Activated CD4-positive, alpha-beta T cell treated with anti-CD3 and anti-CD28 coated beads, Interleukin-2, amount 10 ng/mL, durations not matched to agents 24 days and 14 days (primary cell): ENCODE measurements around the gene RBM8A. TPM values are rescaled to one million over a fixed set of nuclear protein-coding genes. Genes with fewer than 3 reads are reported as not detected.

ENCODE experiments used
- DNase-seq: peaks from one replicate; pipeline ENCODE4 v3.0.0; 2022
- H3K27ac Mint-ChIP-seq: one replicate; pipeline ENCODE4 v1.8.0; 2022; ENCODE audit warnings: mild to moderate bottlenecking, mixed read lengths
- H3K27me3 Mint-ChIP-seq: one replicate; pipeline ENCODE4 v1.8.0; 2022; ENCODE audit warnings: mixed read lengths
- H3K36me3 Mint-ChIP-seq: one replicate; pipeline ENCODE4 v1.8.0; 2022; ENCODE audit warnings: low read depth, mild to moderate bottlenecking, mixed read lengths
- H3K4me1 Mint-ChIP-seq: one replicate; pipeline ENCODE4 v1.8.0; 2021; ENCODE audit warnings: mixed read lengths
- H3K4me3 Mint-ChIP-seq: one replicate; pipeline ENCODE4 v1.8.0; 2022; ENCODE audit warnings: mild to moderate bottlenecking, moderate library complexity, mixed read lengths
- H3K9me3 Mint-ChIP-seq: one replicate; pipeline ENCODE4 v1.8.0; 2021; ENCODE audit warnings: mixed read lengths
- intact Hi-C: fragments of 100-400 bp; cut with micrococcal nuclease; formaldehyde crosslinking; loops from one replicate; pipeline ENCODE4 v1.15.1; 2023
- total RNA-seq: library from RNA; stranded (reverse); gene quantifications from 2 replicates; pipeline ENCODE4 v1.2.3, GENCODE V29; 2022

Gene RBM8A
- total RNA-seq, 1 donor from 2014 or later: 355 TPM

DNA sequence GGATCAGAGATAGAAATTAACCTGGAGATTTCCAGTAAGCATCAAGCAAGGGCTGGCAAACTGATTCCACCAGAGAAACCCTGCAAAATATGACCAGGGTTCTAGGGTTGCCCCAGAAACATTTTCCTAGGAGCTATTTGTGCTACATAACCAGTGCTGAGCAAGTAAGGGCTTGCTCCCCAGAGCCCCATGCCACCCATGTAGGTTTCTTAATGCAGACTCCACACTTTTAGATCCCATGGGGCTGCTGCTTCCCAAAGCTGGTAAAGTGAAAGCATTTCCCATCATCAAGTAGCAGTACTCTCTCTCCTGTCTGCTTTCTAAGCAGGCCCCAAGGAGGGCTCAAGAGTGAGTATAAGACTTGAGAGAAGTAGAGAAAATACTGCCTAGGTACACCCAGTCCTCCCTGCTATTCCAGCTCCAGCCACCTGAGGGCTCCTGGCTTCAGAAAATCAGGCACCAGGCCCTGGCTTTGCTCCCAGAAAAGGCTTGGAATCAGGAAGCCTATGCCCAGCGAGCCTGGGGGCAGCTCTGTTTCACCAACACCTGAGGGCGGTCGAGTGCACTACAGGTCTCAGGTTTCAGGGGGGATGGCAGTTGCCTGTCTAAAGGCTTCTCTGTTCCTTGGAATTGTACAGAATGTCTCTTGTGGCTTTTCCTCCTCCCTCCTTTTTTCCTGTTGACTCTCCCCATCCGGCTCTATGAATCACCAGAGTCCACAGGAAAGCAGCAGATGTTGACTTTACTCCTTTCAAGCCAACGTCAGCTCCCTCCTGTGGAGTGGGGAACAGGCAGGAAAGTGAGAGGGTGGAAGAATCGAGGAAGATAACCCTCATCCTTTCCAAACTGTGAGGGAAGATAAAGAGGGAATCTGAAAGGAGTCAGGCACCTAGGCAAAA lies 35.4 kb downstream of the RBM8A start:
- intact Hi-C loops: loop anchor here (2.0 kb wide), 2 partner anchors 19 to 121 kb away; partner anchors contain the start of gene ITGA10
- H3K4me1 Mint-ChIP-seq: peaks cover 4% of the 10 kb centered on the region
- no peaks in the 10 kb centered on the region for H3K36me3 Mint-ChIP-seq
- H3K9me3 Mint-ChIP-seq: no peaks in the 10 kb centered on the region
- H3K4me3 Mint-ChIP-seq: no peak overlapping the region
- peaks cover 5% of the 10 kb centered on the region for H3K27me3 Mint-ChIP-seq
- H3K27ac Mint-ChIP-seq: no peak overlapping the region
- peak; percentile 87 for DNase-seq

DNA sequence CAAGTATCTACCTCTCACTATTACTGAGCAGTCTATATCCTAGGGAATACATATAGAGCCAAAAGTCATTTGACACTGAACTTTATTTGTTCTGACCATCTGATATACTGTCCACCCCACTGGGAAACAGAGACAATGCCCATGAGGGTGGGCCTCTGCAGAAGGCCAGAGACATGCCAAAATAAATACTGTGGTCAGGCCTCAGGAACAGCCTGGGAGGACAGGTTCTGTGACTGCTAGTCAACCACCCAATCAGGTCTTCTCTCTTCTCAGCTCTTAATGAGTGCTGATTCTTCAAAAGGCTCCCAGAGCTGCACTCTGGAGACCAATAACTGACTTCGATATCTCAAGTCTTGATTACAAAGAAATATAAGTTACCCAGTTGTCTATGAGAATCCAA lies 36.1 kb downstream of the RBM8A start:
- no peaks in the 10 kb centered on the region for H3K36me3 Mint-ChIP-seq
- no peak overlapping the region for H3K4me3 Mint-ChIP-seq
- peaks cover 6% of the 10 kb centered on the region for H3K27me3 Mint-ChIP-seq
- intact Hi-C loops: loop anchor here (2.0 kb wide), 2 partner anchors 20 to 122 kb away; partner anchors contain the start of gene ITGA10
- no peaks in the 10 kb centered on the region for H3K9me3 Mint-ChIP-seq
- H3K4me1 Mint-ChIP-seq: peaks cover 8% of the 10 kb centered on the region
- DNase-seq: no peak
- no peak overlapping the region for H3K27ac Mint-ChIP-seq

GRCh38 chr1:145889722-145890121 lies 37.6 kb downstream of the RBM8A start:
- Mint-ChIP-seq H3K36me3 (no peaks in the 10 kb centered on the region), H3K27ac (no peak overlapping the region), H3K4me3 (no peak overlapping the region), H3K9me3 (no peaks in the 10 kb centered on the region), H3K27me3 (peaks cover 15% of the 10 kb centered on the region), H3K4me1 (peaks cover 19% of the 10 kb centered on the region)
- intact Hi-C loops: loop anchor here (2.0 kb wide), 2 partner anchors 21 to 123 kb away; partner anchors contain the start of gene ITGA10
- DNase-seq: no peak

DNA sequence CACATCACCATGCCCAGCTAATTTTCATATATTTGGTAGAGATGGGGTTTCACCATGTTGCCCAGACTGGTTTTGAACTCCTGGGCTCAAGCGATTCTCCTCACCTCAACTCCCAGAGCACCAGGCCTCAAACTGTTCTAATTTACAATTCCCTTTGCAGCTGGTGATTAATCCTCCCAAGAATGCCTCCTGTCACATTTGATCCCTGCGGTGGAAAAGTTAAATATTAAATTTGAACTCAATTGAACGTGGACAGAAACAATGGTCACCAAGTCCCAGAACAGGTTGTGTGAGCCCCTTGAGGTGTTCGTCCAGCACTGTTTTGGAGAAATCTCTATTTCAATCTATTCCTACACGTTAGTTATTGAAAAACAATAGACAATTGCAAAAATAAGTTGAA lies 39.7 kb downstream of the RBM8A start:
- H3K27ac Mint-ChIP-seq: no peak overlapping the region
- peaks cover 30% of the 10 kb centered on the region for H3K27me3 Mint-ChIP-seq
- peaks cover 20% of the 10 kb centered on the region for H3K4me1 Mint-ChIP-seq
- no peak for DNase-seq
- no peaks in the 10 kb centered on the region for H3K36me3 Mint-ChIP-seq
- no peak overlapping the region for H3K4me3 Mint-ChIP-seq
- no peaks in the 10 kb centered on the region for H3K9me3 Mint-ChIP-seq
- intact Hi-C loops: no loop called here

DNA sequence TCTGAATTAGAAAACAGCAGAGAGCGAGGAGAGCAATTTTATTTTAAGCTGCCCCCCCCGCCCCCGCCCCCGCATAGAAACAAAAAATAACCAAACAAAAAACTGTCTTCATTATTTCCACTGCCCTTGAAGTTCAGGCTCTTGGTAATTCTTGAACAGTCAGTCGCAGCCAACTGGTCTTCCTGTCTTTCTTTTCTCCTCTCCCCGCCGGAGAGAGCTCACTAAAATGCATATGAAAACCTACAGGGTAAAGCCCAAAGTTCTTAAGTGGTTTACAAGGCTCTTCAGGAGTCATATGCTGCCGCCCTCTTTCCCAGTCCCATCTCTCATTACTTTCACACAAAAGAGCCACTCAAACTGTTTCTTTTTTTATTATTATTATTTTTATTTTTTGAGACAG lies 40.5 kb downstream of the RBM8A start:
- Mint-ChIP-seq H3K27ac (no peak overlapping the region), H3K4me3 (peak overlapping the region; percentile 62), H3K9me3 (no peaks in the 10 kb centered on the region), H3K4me1 (peaks cover 17% of the 10 kb centered on the region), H3K27me3 (peaks cover 31% of the 10 kb centered on the region), H3K36me3 (no peaks in the 10 kb centered on the region)
- no peak for DNase-seq
- intact Hi-C loops: no loop called here

DNA sequence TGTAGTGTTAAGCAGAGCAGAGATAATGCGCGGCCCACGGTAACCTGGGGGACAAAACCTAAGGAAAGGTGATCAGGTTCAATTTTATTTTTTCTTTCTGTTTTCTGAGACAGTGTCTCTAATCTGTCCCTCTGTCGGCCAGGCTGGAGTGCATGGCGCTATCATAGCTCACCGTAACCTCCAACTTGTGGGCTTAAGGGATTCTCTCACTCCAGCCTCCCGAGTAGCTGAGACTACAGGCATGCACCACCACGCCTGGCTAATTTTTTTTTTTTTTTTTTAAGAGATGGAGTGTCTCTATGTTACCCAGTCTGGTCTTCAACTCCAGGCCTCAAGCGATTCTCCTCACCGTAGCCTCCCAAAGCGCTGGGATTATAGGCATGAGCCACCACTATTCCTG lies 40.9 kb downstream of the RBM8A start:
- Mint-ChIP-seq H3K36me3 (no peaks in the 10 kb centered on the region), H3K4me3 (peak overlapping the region; percentile 87), H3K27ac (no peak overlapping the region), H3K9me3 (no peaks in the 10 kb centered on the region), H3K4me1 (peaks cover 17% of the 10 kb centered on the region), H3K27me3 (peaks cover 32% of the 10 kb centered on the region)
- no peak for DNase-seq
- intact Hi-C loops: no loop called here

GRCh38 chr1:145885738-145886287 lies 41.5 kb downstream of the RBM8A start, which contains the start of gene ANKRD35:
Gene ANKRD35 (minus strand): TSS chr1:145885866. CDS start chr1:145885758, 108 bp downstream.
- DNase-seq: peak; percentile 97
- no peaks in the 10 kb centered on the region for H3K9me3 Mint-ChIP-seq
- H3K27ac Mint-ChIP-seq: no peak within 1 kb of the TSS
- no peaks in the 10 kb centered on the region for H3K36me3 Mint-ChIP-seq
- peak within 1 kb of the TSS; percentile 87 for H3K4me3 Mint-ChIP-seq
- peaks cover 35% of the 10 kb centered on the region for H3K27me3 Mint-ChIP-seq
- H3K4me1 Mint-ChIP-seq: peaks cover 18% of the 10 kb centered on the region
- intact Hi-C loops: loop anchor here (1.0 to 2.0 kb wide), 3 partner anchors 14 to 33 kb away; partner anchors contain the start of genes PEX11B and PIAS3

- intact Hi-C loops: loop anchor here (1.0 to 2.0 kb wide), 3 partner anchors 12 to 34 kb away; partner anchors contain the start of genes PEX11B and PIAS3
- Mint-ChIP-seq H3K36me3 (no peaks in the 10 kb centered on the region), H3K4me1 (peaks cover 18% of the 10 kb centered on the region), H3K27me3 (peaks cover 35% of the 10 kb centered on the region), H3K27ac (no peak overlapping the region), H3K9me3 (no peaks in the 10 kb centered on the region), H3K4me3 (peak overlapping the region; percentile 87)
- DNase-seq: no peak
Measured at GRCh38 chr1:145884675-145885074, 42.6 kb downstream of the RBM8A start.

DNA sequence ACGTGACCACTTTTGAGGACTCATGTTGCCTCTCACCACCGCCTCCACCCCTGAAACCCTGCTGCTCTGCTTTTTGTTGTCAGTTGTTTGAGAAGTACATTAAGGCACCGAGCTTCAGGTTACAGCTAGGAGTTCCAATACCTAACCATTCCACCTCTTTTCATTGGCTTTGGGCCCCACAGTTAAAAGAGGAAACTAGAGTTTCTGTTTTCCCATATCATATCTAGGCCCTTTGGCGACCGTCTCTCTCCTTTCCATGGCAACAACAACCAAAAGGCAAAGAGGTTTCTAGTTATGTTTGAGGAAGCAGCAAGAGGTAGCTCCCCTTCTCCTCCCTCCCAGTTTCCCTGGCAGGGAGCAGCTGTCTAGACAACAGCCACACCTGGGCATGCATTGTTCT lies 47.5 kb downstream of the RBM8A start:
- no peaks in the 10 kb centered on the region for H3K9me3 Mint-ChIP-seq
- peaks cover 44% of the 10 kb centered on the region for H3K27me3 Mint-ChIP-seq
- H3K36me3 Mint-ChIP-seq: no peaks in the 10 kb centered on the region
- H3K4me1 Mint-ChIP-seq: peaks cover 6% of the 10 kb centered on the region
- DNase-seq: no peak
- H3K27ac Mint-ChIP-seq: no peak overlapping the region
- H3K4me3 Mint-ChIP-seq: no peak overlapping the region
- intact Hi-C loops: loop anchor here (2.0 kb wide), 1 partner anchor 59 kb away; no protein-coding TSS in a partner anchor

DNA sequence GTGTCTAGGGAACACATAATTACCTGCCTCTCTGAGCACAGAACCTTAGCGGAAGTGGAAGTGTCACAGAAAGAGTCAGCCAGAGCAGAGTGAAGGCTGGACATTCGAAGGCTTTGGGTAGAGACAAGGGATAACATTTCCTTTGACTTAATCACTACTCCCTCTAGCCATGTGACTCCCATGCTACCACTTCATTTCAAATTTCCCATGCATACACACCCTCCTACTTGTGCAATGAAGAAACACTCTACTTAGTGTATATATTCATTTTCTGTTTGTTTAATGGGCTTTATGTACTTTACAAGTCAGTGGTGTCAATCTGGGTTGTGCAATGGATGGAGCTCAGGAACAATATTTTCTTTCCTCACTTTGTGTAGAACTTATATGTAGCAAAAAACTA lies 48.6 kb downstream of the RBM8A start:
- DNase-seq: no peak
- H3K9me3 Mint-ChIP-seq: no peaks in the 10 kb centered on the region
- H3K27me3 Mint-ChIP-seq: peaks cover 38% of the 10 kb centered on the region
- no peak overlapping the region for H3K4me3 Mint-ChIP-seq
- H3K27ac Mint-ChIP-seq: no peak overlapping the region
- intact Hi-C loops: no loop called here
- peaks cover 5% of the 10 kb centered on the region for H3K4me1 Mint-ChIP-seq
- H3K36me3 Mint-ChIP-seq: no peaks in the 10 kb centered on the region

- Mint-ChIP-seq H3K27me3 (peaks cover 38% of the 10 kb centered on the region), H3K27ac (no peak overlapping the region), H3K4me3 (no peak overlapping the region), H3K9me3 (no peaks in the 10 kb centered on the region), H3K4me1 (peaks cover 6% of the 10 kb centered on the region), H3K36me3 (no peaks in the 10 kb centered on the region)
- intact Hi-C loops: no loop called here
- no peak for DNase-seq
Measured at GRCh38 chr1:145877923-145878486, 49.3 kb downstream of the RBM8A start.

DNA sequence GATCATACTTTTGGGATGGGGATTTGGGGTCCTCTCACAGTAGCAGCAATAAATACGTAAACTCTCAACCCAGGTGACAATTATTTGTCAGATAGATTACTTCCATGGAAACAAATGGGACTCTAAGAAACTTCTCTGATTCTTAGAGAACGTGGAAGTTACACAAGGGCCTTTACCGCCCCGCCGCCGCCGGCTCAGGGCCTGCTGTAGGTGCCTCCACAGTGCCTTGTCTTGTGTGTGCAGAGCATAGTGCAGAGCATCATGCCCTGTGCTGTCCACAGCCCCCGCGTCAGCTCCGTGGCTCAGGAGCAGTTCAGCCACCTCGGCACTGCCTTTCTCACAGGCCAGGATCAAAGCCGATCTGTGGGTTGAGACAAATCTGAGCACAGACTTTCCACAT lies 52.6 kb downstream of the RBM8A start:
- no peaks in the 10 kb centered on the region for H3K9me3 Mint-ChIP-seq
- intact Hi-C loops: loop anchor here (5.0 kb wide), 1 partner anchor 83 kb away; the partner anchor contains the start of gene LIX1L
- no peaks in the 10 kb centered on the region for H3K36me3 Mint-ChIP-seq
- peaks cover 17% of the 10 kb centered on the region for H3K4me1 Mint-ChIP-seq
- no peak overlapping the region for H3K27ac Mint-ChIP-seq
- no peak for DNase-seq
- no peak overlapping the region for H3K4me3 Mint-ChIP-seq
- peaks cover 40% of the 10 kb centered on the region for H3K27me3 Mint-ChIP-seq

DNA sequence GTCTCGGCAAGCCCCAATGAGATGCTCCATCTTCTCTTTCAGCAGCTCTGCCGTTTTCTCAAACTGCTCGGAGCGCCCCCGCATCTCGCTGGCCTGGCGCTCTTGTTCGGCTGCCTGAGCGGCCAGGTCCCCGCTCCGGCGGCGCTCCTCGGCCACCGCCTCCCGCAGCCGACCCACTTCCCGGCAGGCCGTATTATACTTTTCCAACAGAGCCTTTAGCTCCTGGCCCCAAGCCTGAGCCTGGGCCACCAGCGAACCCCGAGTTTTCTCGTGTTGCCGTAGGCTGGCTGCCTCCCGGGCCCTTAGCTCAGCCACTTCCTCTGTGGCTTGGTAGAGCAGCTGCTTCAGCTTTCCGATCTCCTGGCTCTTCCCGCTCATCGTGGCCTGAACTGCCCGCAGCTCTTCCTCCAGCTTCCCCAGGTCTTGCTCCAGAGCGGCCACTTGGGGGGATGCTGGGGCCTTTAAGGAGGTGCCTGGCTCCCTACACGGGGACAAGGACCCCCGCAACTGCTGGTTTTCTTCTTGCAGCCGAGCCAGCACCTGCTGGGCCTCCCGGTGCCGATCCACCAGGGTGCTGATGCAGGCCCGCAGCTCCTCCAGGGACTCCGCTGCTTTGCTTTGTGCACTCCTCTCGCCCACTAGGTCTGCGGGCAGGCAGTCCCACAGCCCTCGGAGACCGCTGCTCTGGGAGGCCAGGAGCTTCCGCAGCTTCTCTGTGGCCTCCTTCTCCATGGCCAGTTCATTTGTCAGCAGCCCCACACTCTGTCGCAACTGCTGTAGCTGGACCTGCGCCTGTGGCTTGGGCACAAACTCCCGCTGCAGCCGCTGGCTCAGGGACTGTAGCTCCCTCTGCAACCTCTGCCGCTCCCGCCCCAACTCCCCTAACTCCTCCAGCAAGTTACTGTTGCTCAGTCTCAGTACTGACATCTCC lies 55.0 kb downstream of the RBM8A start:
- Mint-ChIP-seq H3K36me3 (no peaks in the 10 kb centered on the region), H3K4me3 (peak overlapping the region; percentile 87), H3K27me3 (peaks cover 41% of the 10 kb centered on the region), H3K9me3 (no peaks in the 10 kb centered on the region), H3K4me1 (peaks cover 14% of the 10 kb centered on the region), H3K27ac (peak overlapping the region; percentile 80)
- DNase-seq: peak; percentile 83
- intact Hi-C loops: loop anchor here (1.0 to 5.0 kb wide), 3 partner anchors 13 to 85 kb away; partner anchors contain the start of genes ANKRD35, LIX1L and PIAS3
